Thymus (tissue), 11 donors: ENCODE data around the gene CCDC27. TPM values are rescaled to one million over a fixed set of nuclear protein-coding genes. Genes with fewer than 3 reads are reported as not detected.

Experiments
- DNase-seq, 9 donors: peaks; one replicate each; pipeline ENCODE4 v3.0.0-alpha.2; 2013; ENCODE audit warnings: low spot score in 9 of 9, low read depth in 6 of 9, missing footprints in 1 of 9
- H3K27ac ChIP-seq, 2 donors: one replicate each; pipeline ENCODE4 v1.5.1; 2013; ENCODE audit warnings: control low read depth in 1 of 2, low read depth in 1 of 2, low read length in 1 of 2, mild to moderate bottlenecking in 1 of 2, moderate library complexity in 1 of 2
- H3K27me3 ChIP-seq, 2 donors: one replicate each; pipeline ENCODE4 v1.5.1; 2013; ENCODE audit warnings: low read length in 1 of 2; ENCODE audit not compliant: control insufficient read depth in 2 of 2, insufficient read depth in 1 of 2
- H3K36me3 ChIP-seq, 2 donors: one replicate each; pipeline ENCODE4 v1.5.1; 2013; ENCODE audit warnings: low read length in 1 of 2, mild to moderate bottlenecking in 1 of 2, moderate library complexity in 1 of 2; ENCODE audit not compliant: control insufficient read depth in 2 of 2, insufficient read depth in 2 of 2
- H3K4me1 ChIP-seq, 2 donors: one replicate each; pipeline ENCODE4 v1.5.1; 2013; ENCODE audit warnings: low read length in 2 of 2; ENCODE audit not compliant: control insufficient read depth in 2 of 2, insufficient read depth in 2 of 2
- H3K4me3 ChIP-seq, 2 donors: one replicate each; pipeline ENCODE4 v1.5.1; 2013; ENCODE audit warnings: low read length in 2 of 2, control low read depth in 1 of 2, mild to moderate bottlenecking in 1 of 2
- H3K9me3 ChIP-seq, 2 donors: one replicate each; pipeline ENCODE4 v1.5.1; 2013; ENCODE audit warnings: low read length in 1 of 2, mild to moderate bottlenecking in 1 of 2; ENCODE audit not compliant: control insufficient read depth in 2 of 2, insufficient read depth in 1 of 2
- WGBS: extraction: QIAGEN DNeasy Blood & Tissue Kit; methylation state at CpG from one replicate; pipeline ENCODE4 v1.1.7; 2013; 5-methylcytosine and 5-hydroxymethylcytosine counted together
- polyA plus RNA-seq: library from polyadenylated mRNA; stranded (reverse); fragments of 200-250 nt; gene quantifications from one replicate; pipeline ENCODE4 v1.2.3, GENCODE V29; 2013
- total RNA-seq: library from RNA; stranded (reverse); fragments of 120-200 nt; gene quantifications from one replicate; pipeline ENCODE4 v1.2.4, GENCODE V29; 2013
- donor health status: healthy.

CCDC27 gene
- total and polyA plus RNA-seq, 2 donors, result 0.02 TPM; not detected in 1

DNA sequence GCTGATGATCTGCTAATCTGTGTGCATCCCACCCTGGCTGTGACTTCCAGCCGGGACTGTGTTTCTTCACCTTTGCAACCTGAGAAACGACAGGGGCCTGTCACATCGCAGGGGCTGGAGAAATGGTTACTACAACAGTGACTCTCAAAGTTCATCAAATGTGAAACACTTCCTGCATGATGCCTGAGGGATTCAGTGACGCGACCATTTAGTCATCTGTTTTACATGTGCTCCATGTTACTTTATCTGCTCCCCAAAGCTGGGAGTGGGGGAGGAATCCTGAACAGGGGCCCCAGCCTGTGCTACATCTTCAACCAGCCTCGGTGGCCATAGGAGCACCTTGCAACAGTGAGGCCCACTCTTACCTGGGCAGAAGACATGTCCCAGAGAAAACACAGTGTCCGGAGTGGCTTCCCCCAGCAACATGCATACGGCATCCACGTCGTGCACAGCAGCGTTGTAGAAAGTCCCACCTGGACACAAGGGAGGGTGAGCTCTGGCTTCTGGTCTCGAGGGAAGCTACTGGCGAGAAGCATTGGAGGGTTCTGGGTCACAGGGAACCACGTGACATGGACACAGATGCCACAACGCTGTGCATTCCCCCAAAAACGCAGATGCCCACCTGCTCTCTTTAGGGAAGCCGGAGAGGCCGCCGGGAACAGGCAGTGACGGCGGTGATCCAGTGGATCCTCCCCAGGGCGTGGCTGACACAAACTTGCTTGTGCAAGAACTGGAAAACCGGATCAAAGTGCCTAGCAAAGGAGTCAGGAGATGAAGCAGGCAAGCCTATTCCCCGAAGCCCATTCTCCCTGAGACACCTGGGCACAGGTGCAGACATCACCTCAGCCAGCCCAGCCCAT is 9.6 kb upstream of the CCDC27 start:
- peaks cover 12 to 28% of the 10 kb centered on the region in 2 donors for H3K36me3 ChIP-seq
- DNase-seq, result no peak
- H3K4me3 ChIP-seq, result no peak overlapping the region
- peaks cover 4 to 9% of the 10 kb centered on the region in 2 donors for H3K4me1 ChIP-seq
- peaks cover 0 to 2% of the 10 kb centered on the region in 2 donors for H3K27me3 ChIP-seq
- peaks cover 0 to 1% of the 10 kb centered on the region in 2 donors for H3K9me3 ChIP-seq
- 95% methylated on average over 24 of the region's 24 CpGs for WGBS
- no peak overlapping the region for H3K27ac ChIP-seq

GRCh38 chr1:3743421-3743820 is 8.8 kb upstream of the CCDC27 start:
- H3K9me3 ChIP-seq, result peaks cover 0 to 1% of the 10 kb centered on the region in 2 donors
- H3K4me3 ChIP-seq, result no peak overlapping the region
- WGBS, result 96% methylated on average over 4 of the region's 4 CpGs
- no peak overlapping the region for H3K27ac ChIP-seq
- H3K4me1 ChIP-seq, result peaks cover 6 to 13% of the 10 kb centered on the region in 2 donors
- peaks cover 0 to 2% of the 10 kb centered on the region in 2 donors for H3K27me3 ChIP-seq
- DNase-seq, result no peak
- peaks cover 12 to 25% of the 10 kb centered on the region in 2 donors for H3K36me3 ChIP-seq

GRCh38 chr1:3743826-3744225 is 8.4 kb upstream of the CCDC27 start:
- no peak for DNase-seq
- peaks cover 9 to 24% of the 10 kb centered on the region in 2 donors for H3K36me3 ChIP-seq
- H3K4me3 ChIP-seq, result no peak overlapping the region
- peaks cover 0 to 1% of the 10 kb centered on the region in 2 donors for H3K9me3 ChIP-seq
- no peak overlapping the region for H3K27ac ChIP-seq
- peaks cover 0 to 2% of the 10 kb centered on the region in 2 donors for H3K27me3 ChIP-seq
- peaks cover 6 to 13% of the 10 kb centered on the region in 2 donors for H3K4me1 ChIP-seq
- WGBS, result 96% methylated on average over 12 of the region's 12 CpGs

- peaks cover 0 to 1% of the 10 kb centered on the region in 2 donors for H3K9me3 ChIP-seq
- H3K4me1 ChIP-seq, result peaks cover 6 to 13% of the 10 kb centered on the region in 2 donors
- no peak overlapping the region for H3K27ac ChIP-seq
- WGBS, result 98% methylated on average over 10 of the region's 10 CpGs
- no peak overlapping the region for H3K4me3 ChIP-seq
- peaks cover 7 to 21% of the 10 kb centered on the region in 2 donors for H3K36me3 ChIP-seq
- peaks cover 0 to 2% of the 10 kb centered on the region in 2 donors for H3K27me3 ChIP-seq
- no peak for DNase-seq
Observed at GRCh38 chr1:3744646-3745045, 7.6 kb upstream of the CCDC27 start.

GRCh38 chr1:3745071-3745470 is 7.2 kb upstream of the CCDC27 start:
- Histone ChIP-seq H3K36me3 (peaks cover 4 to 19% of the 10 kb centered on the region in 2 donors), H3K9me3 (peaks cover 0 to 1% of the 10 kb centered on the region in 2 donors), H3K27ac (no peak overlapping the region), H3K4me3 (no peak overlapping the region), H3K27me3 (peaks cover 0 to 2% of the 10 kb centered on the region in 2 donors), H3K4me1 (peaks cover 6 to 13% of the 10 kb centered on the region in 2 donors)
- DNase-seq, result no peak
- WGBS, result 97% methylated on average over 12 of the region's 12 CpGs

DNA sequence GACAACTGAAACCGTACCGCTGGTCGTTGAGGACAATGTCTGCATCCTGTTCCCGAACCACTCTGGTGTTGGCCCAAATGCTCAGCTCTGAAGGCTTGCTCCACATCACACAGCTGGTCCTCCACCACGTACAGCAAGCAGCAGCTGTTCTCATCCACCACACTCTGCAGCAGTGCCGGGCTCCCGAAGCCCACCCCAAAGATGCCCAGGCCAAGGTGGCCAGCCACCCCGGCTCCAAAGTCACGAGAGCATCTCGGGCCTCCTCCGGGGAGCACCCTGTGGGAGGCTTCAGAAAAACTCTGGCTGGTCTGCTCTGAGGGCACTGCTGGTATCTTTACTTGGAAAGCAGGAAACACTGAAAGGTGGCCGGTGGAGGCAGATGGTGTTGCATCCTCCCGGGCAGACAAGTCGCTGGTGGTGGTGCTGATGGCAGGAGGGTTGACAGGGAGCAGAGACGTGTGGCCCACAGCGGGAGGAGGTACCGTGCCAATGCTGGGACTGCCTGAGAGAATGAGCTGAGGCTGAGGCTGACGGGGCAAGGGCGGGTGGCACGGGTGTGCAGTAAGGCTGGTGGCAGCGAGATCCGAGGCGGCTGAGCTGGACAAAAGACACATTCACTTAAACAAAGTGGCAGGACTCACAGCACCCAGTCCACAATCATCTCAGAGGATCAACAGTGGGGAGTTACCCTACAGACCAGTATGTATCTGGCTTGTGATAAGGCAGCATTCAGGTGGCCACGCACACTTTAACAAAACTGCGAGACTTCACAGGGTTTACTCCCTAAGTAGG is 6.5 kb upstream of the CCDC27 start:
- Histone ChIP-seq H3K4me1 (peaks cover 6 to 13% of the 10 kb centered on the region in 2 donors), H3K27me3 (peaks cover 0 to 2% of the 10 kb centered on the region in 2 donors), H3K36me3 (peaks cover 4 to 14% of the 10 kb centered on the region in 2 donors), H3K4me3 (no peak overlapping the region), H3K9me3 (peaks cover 0 to 1% of the 10 kb centered on the region in 2 donors), H3K27ac (no peak overlapping the region)
- DNase-seq, result no peak
- 95% methylated on average over 25 of the region's 25 CpGs for WGBS

- Histone ChIP-seq H3K36me3 (peaks cover 4 to 12% of the 10 kb centered on the region in 2 donors), H3K9me3 (peaks cover 0 to 1% of the 10 kb centered on the region in 2 donors), H3K27ac (no peak overlapping the region), H3K4me3 (peak overlapping the region; percentile 54 to 81), H3K27me3 (peaks cover 0 to 2% of the 10 kb centered on the region in 2 donors), H3K4me1 (peaks cover 6 to 13% of the 10 kb centered on the region in 2 donors)
- 50% methylated on average over 35 of the region's 35 CpGs for WGBS
- no peak for DNase-seq
Observed at GRCh38 chr1:3746389-3746829, 5.8 kb upstream of the CCDC27 start.

GRCh38 chr1:3746830-3747521 is 5.3 kb upstream of the CCDC27 start:
- Histone ChIP-seq H3K4me1 (peaks cover 6 to 13% of the 10 kb centered on the region in 2 donors), H3K9me3 (peaks cover 0 to 1% of the 10 kb centered on the region in 2 donors), H3K27ac (peak overlapping the region in 1 of 2 donors; percentile 22), H3K27me3 (peaks cover 0 to 2% of the 10 kb centered on the region in 2 donors), H3K4me3 (peak overlapping the region; percentile 54 to 81), H3K36me3 (peaks cover 4 to 8% of the 10 kb centered on the region in 2 donors)
- DNase-seq, result peak; percentile 45 to 90 (median 76)
- WGBS, result 3% methylated on average over 73 of the region's 73 CpGs
